Astrocyte (in vitro differentiated cells and primary cell): ENCODE data around the gene MFGE8. TPM values are rescaled to one million over a fixed set of nuclear protein-coding genes. Genes with fewer than 3 reads are reported as not detected.

Source experiments
- DNase-seq: peaks from one replicate; pipeline ENCODE4 v3.0.0-alpha.2; 2010; ENCODE audit warnings: low read depth
- FAIRE-seq: peaks from 2 replicates; lab custom pipeline; 2011; peaks lifted over from hg19 to GRCh38; lab: Jason Lieb, UNC
- H2AFZ ChIP-seq: 2 replicates; pipeline ENCODE4 v1.6.0; 2012; ENCODE audit warnings: low read depth, low read length, inconsistent platforms
- H3K27ac ChIP-seq: 2 replicates; pipeline ENCODE4 v1.5.1; 2011; ENCODE audit warnings: low read depth, low read length, inconsistent platforms
- H3K27me3 ChIP-seq: 2 replicates; pipeline ENCODE4 v1.6.0; 2011; ENCODE audit warnings: low read length, inconsistent platforms; ENCODE audit not compliant: insufficient read depth
- H3K36me3 ChIP-seq: 2 replicates; pipeline ENCODE4 v1.5.1; 2011; ENCODE audit warnings: low read length, inconsistent platforms; ENCODE audit not compliant: insufficient read depth
- H3K4me1 ChIP-seq: 2 replicates; pipeline ENCODE4 v1.5.1; 2011; ENCODE audit warnings: low read length, inconsistent platforms; ENCODE audit not compliant: insufficient read depth
- H3K4me2 ChIP-seq: 2 replicates; pipeline ENCODE4 v1.6.0; 2012; ENCODE audit warnings: low read length, inconsistent platforms
- H3K4me3 ChIP-seq: 2 replicates; pipeline ENCODE4 v1.5.1; 2011; ENCODE audit warnings: low read depth, mild to moderate bottlenecking, low read length, inconsistent platforms; ENCODE audit not compliant: insufficient read depth
- H3K79me2 ChIP-seq: 2 replicates; pipeline ENCODE4 v1.6.0; 2012; ENCODE audit warnings: mild to moderate bottlenecking, low read length, inconsistent platforms; ENCODE audit not compliant: insufficient read depth
- H3K9ac ChIP-seq: 2 replicates; pipeline ENCODE4 v1.6.0; 2012; ENCODE audit warnings: mild to moderate bottlenecking, low read length, inconsistent platforms
- H3K9me3 ChIP-seq: 2 replicates; pipeline ENCODE4 v1.5.1; 2012; ENCODE audit warnings: low read depth, mild to moderate bottlenecking, low read length, inconsistent platforms; ENCODE audit not compliant: insufficient read depth
- H4K20me1 ChIP-seq: 2 replicates; pipeline ENCODE4 v1.6.0; 2012; ENCODE audit warnings: low read length, inconsistent platforms; ENCODE audit not compliant: insufficient read depth
- H3K27ac Mint-ChIP-seq: one replicate; pipeline ENCODE4 v1.8.0; 2021; ENCODE audit warnings: mild to moderate bottlenecking, mixed read lengths; ENCODE audit not compliant: unreplicated experiment
- H3K27me3 Mint-ChIP-seq: one replicate; pipeline ENCODE4 v1.8.0; 2021; ENCODE audit warnings: low read depth, mixed read lengths; ENCODE audit not compliant: unreplicated experiment
- H3K36me3 Mint-ChIP-seq: one replicate; pipeline ENCODE4 v1.8.0; 2021; ENCODE audit warnings: low read depth, mixed read lengths; ENCODE audit not compliant: unreplicated experiment
- H3K4me1 Mint-ChIP-seq: one replicate; pipeline ENCODE4 v1.8.0; 2021; ENCODE audit warnings: low read depth, mixed read lengths; ENCODE audit not compliant: unreplicated experiment
- H3K4me3 Mint-ChIP-seq: one replicate; pipeline ENCODE4 v1.8.0; 2021; ENCODE audit warnings: mild to moderate bottlenecking, moderate library complexity, mixed read lengths; ENCODE audit not compliant: unreplicated experiment
- H3K9me3 Mint-ChIP-seq: one replicate; pipeline ENCODE4 v1.8.0; 2021; ENCODE audit warnings: mild to moderate bottlenecking, mixed read lengths; ENCODE audit not compliant: unreplicated experiment
- CTCF ChIP-seq: IDR thresholded peaks from 2 replicates; pipeline ENCODE4 v1.5.1; 2011; ENCODE audit warnings: low read depth, mild to moderate bottlenecking, inconsistent platforms, low read length, moderate library complexity; ENCODE audit not compliant: insufficient read depth
- EZH2 ChIP-seq: IDR thresholded peaks from 2 replicates; pipeline ENCODE4 v1.6.1; 2012; ENCODE audit warnings: mild to moderate bottlenecking, low read length, inconsistent platforms; ENCODE audit not compliant: insufficient read depth
- total RNA-seq: library from RNA; stranded (reverse); gene quantifications from 2 replicates; pipeline ENCODE4 v1.2.1, GENCODE V29; 2021

The MFGE8 gene
- total RNA-seq, 1 donor from 2014 or later, result 276 TPM

- peak within 1 kb of the TSS; percentile 95 for H3K4me2 ChIP-seq
- peaks cover 14% of the 10 kb centered on the region for H3K27me3 Mint-ChIP-seq
- H3K4me3 ChIP-seq, result peak within 1 kb of the TSS; percentile 61
- no peaks in the 10 kb centered on the region for H3K79me2 ChIP-seq
- H3K4me1 ChIP-seq, result peaks cover 32% of the 10 kb centered on the region
- peaks cover 7% of the 10 kb centered on the region for H3K36me3 Mint-ChIP-seq
- peaks cover 3% of the 10 kb centered on the region for H3K36me3 ChIP-seq
- FAIRE-seq, result no peak
- no peaks in the 10 kb centered on the region for H3K27me3 ChIP-seq
- no peak for TF ChIP-seq CTCF
- peak; percentile 55 for TF ChIP-seq EZH2
- no peaks in the 10 kb centered on the region for H3K9me3 ChIP-seq
- peak within 1 kb of the TSS; percentile 64 for H2AFZ ChIP-seq
- no peak within 1 kb of the TSS for H3K27ac ChIP-seq
- H3K4me1 Mint-ChIP-seq, result peaks cover 17% of the 10 kb centered on the region
- H3K9ac ChIP-seq, result peak within 1 kb of the TSS; percentile 80
- no peak within 1 kb of the TSS for H3K27ac Mint-ChIP-seq
- H3K4me3 Mint-ChIP-seq, result peak within 1 kb of the TSS; percentile 40
- H3K9me3 Mint-ChIP-seq, result no peaks in the 10 kb centered on the region
- peaks cover 26% of the 10 kb centered on the region for H4K20me1 ChIP-seq
- DNase-seq, result no peak
Observed at GRCh38 chr15:88894819-88895767, 18.1 kb downstream of the MFGE8 start, which contains the start of gene HAPLN3. Gene HAPLN3 (minus strand): TSS chr15:88895544. CDS start chr15:88887298, 8,246 bp downstream.

GRCh38 chr15:88894348-88894818 lies 18.8 kb downstream of the MFGE8 start:
- no peaks in the 10 kb centered on the region for H3K27me3 ChIP-seq
- Mint-ChIP-seq H3K4me1 (peaks cover 17% of the 10 kb centered on the region), H3K27me3 (peaks cover 14% of the 10 kb centered on the region), H3K27ac (no peak overlapping the region), H3K4me3 (peak overlapping the region; percentile 27), H3K36me3 (peaks cover 7% of the 10 kb centered on the region), H3K9me3 (no peaks in the 10 kb centered on the region)
- H2AFZ ChIP-seq, result peak overlapping the region; percentile 2
- peaks cover 32% of the 10 kb centered on the region for H3K4me1 ChIP-seq
- peak overlapping the region; percentile 95 for H3K4me2 ChIP-seq
- H3K9me3 ChIP-seq, result no peaks in the 10 kb centered on the region
- DNase-seq (no peak), FAIRE-seq (peak; percentile 23)
- H3K9ac ChIP-seq, result peak overlapping the region; percentile 80
- no peaks in the 10 kb centered on the region for H3K36me3 ChIP-seq
- peaks cover 23% of the 10 kb centered on the region for H4K20me1 ChIP-seq
- peak overlapping the region; percentile 61 for H3K4me3 ChIP-seq
- H3K79me2 ChIP-seq, result no peaks in the 10 kb centered on the region
- TF ChIP-seq EZH2, result peak; percentile 58
- TF ChIP-seq CTCF, result peak; percentile 54
- no peak overlapping the region for H3K27ac ChIP-seq
